SK-N-SH treated with all-trans-retinoic acid at 6 μM for 48 hours (cell line): ENCODE results near the gene LAMA1.

Experiments
- ARNTL ChIP-seq: fragments of 450-650 bp; formaldehyde crosslinking; IDR thresholded peaks from 2 replicates; pipeline ENCODE4 v1.5.0; 2020; ENCODE audit warnings: low read depth, mild to moderate bottlenecking, moderate library complexity, borderline replicate concordance
- CSDC2 ChIP-seq: fragments of 250-450 bp; sonication (Bioruptor Pico); IDR thresholded peaks from 2 replicates; pipeline ENCODE4 v1.5.0; 2020; ENCODE audit warnings: mild to moderate bottlenecking, moderate library complexity
- OSR1 ChIP-seq: fragments of 250-450 bp; sonication (Bioruptor Pico); IDR thresholded peaks from 2 replicates; pipeline ENCODE4 v1.8.0; 2022; ENCODE audit warnings: moderate library complexity, mild to moderate bottlenecking, inconsistent platforms
- RARB ChIP-seq: fragments of 250-450 bp; sonication (Bioruptor Pico); IDR thresholded peaks from 2 replicates; pipeline ENCODE4 v1.8.0; 2021; ENCODE audit warnings: mild to moderate bottlenecking, moderate library complexity
- ZFP3 ChIP-seq: fragments of 250-450 bp; sonication (Bioruptor Pico); IDR thresholded peaks from 2 replicates; pipeline ENCODE4 v1.5.0; 2020; ENCODE audit warnings: mild to moderate bottlenecking, moderate library complexity
- ZFP30 ChIP-seq: fragments of 450-650 bp; formaldehyde crosslinking; IDR thresholded peaks from 2 replicates; pipeline ENCODE4 v1.5.0; 2022; ENCODE audit warnings: mild to moderate bottlenecking, moderate library complexity
- ZNF565 ChIP-seq: fragments of 450-650 bp; formaldehyde crosslinking; conservative IDR thresholded peaks from 2 replicates; pipeline ENCODE4 v1.5.0; 2020; ENCODE audit warnings: low read depth, mild to moderate bottlenecking, moderate library complexity
- TF ChIP-seq, protein P1 (sequence below): fragments of 250-450 bp; sonication (Bioruptor Pico); IDR thresholded peaks from 2 replicates; pipeline ENCODE4 v1.5.1; 2021; ENCODE audit warnings: mild to moderate bottlenecking, moderate library complexity
- TF ChIP-seq, protein P2 (sequence below): fragments of 250-450 bp; sonication (Bioruptor Pico); IDR thresholded peaks from 2 replicates; pipeline ENCODE4 v1.5.1; 2020; ENCODE audit warnings: low read depth, mild to moderate bottlenecking, moderate library complexity
- TF ChIP-seq, protein P3 (sequence below): fragments of 250-450 bp; sonication (Bioruptor Pico); IDR thresholded peaks from 2 replicates; pipeline ENCODE4 v1.8.0; 2020; ENCODE audit warnings: mild to moderate bottlenecking, moderate library complexity, borderline replicate concordance

DNA sequence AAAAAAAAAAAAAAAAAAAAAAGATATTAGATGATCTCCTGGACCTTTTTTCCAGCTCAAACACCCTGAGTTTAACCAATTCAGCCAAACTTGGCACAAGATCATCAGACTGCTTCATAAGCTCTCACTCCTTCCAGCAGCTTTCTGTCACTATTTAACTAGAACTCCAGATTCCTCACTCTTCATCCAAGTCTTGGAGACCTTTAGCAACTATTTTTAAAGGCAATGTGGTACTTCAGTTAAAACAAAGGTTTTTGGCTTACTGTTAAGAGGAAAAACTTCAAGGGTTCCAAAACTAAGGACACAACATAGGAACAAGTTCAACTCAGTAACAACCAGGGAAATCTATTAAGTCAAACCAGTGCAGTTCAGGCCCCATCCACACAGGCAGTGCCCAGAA lies 23.2 kb downstream of the LAMA1 start:
- TF ChIP-seq ZFP3 (CRISPR knock-in tag) (no peak), ZNF565 (no peak), RARB (CRISPR knock-in tag) (no peak), ARNTL (CRISPR knock-in tag) (no peak), OSR1 (no peak), CSDC2 (CRISPR knock-in tag) (no peak), ZFP30 (CRISPR knock-in tag) (no peak)
- TF ChIP-seq, protein P1, sequence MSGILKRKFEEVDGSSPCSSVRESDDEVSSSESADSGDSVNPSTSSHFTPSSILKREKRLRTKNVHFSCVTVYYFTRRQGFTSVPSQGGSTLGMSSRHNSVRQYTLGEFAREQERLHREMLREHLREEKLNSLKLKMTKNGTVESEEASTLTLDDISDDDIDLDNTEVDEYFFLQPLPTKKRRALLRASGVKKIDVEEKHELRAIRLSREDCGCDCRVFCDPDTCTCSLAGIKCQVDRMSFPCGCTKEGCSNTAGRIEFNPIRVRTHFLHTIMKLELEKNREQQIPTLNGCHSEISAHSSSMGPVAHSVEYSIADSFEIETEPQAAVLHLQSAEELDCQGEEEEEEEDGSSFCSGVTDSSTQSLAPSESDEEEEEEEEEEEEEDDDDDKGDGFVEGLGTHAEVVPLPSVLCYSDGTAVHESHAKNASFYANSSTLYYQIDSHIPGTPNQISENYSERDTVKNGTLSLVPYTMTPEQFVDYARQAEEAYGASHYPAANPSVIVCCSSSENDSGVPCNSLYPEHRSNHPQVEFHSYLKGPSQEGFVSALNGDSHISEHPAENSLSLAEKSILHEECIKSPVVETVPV (CRISPR knock-in tag): no peak
- TF ChIP-seq, protein P2, sequence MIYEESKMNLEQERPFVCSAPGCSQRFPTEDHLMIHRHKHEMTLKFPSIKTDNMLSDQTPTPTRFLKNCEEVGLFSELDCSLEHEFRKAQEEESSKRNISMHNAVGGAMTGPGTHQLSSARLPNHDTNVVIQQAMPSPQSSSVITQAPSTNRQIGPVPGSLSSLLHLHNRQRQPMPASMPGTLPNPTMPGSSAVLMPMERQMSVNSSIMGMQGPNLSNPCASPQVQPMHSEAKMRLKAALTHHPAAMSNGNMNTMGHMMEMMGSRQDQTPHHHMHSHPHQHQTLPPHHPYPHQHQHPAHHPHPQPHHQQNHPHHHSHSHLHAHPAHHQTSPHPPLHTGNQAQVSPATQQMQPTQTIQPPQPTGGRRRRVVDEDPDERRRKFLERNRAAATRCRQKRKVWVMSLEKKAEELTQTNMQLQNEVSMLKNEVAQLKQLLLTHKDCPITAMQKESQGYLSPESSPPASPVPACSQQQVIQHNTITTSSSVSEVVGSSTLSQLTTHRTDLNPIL (CRISPR knock-in tag): no peak
- TF ChIP-seq, protein P3, sequence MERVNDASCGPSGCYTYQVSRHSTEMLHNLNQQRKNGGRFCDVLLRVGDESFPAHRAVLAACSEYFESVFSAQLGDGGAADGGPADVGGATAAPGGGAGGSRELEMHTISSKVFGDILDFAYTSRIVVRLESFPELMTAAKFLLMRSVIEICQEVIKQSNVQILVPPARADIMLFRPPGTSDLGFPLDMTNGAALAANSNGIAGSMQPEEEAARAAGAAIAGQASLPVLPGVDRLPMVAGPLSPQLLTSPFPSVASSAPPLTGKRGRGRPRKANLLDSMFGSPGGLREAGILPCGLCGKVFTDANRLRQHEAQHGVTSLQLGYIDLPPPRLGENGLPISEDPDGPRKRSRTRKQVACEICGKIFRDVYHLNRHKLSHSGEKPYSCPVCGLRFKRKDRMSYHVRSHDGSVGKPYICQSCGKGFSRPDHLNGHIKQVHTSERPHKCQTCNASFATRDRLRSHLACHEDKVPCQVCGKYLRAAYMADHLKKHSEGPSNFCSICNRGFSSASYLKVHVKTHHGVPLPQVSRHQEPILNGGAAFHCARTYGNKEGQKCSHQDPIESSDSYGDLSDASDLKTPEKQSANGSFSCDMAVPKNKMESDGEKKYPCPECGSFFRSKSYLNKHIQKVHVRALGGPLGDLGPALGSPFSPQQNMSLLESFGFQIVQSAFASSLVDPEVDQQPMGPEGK (CRISPR knock-in tag): no peak
